ENCODE data around the gene FCRLB. TPM values are rescaled to one million over a fixed set of nuclear protein-coding genes. Genes with fewer than 3 reads are reported as not detected.
"Not testable (repeated sequence)": the region's sequence is repeated elsewhere in the genome, so short reads cannot be mapped to it uniquely, and the experiment has no call there.

The FCRLB gene, protein sequence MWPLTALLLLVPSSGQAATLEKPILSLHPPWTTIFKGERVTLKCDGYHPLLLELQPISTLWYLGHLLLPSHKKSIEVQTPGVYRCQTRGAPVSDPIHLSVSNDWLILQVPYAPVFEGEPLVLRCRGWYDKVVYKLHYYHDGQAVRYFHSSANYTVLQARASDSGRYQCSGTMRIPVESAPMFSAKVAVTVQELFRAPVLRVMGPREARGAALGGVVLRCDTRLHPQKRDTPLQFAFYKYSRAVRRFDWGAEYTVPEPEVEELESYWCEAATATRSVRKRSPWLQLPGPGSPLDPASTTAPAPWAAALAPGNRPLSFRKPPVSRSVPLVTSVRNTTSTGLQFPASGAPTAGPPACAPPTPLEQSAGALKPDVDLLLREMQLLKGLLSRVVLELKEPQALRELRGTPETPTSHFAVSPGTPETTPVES
- total RNA-seq: 0.14 and 0.33 TPM in 2 replicates
- long read RNA-seq: 0 reads

- Mint-ChIP-seq H3K27me3 (peaks cover 45% of the 10 kb centered on the region), H3K9me3 (ENCODE audit: low read depth) (no peaks in the 10 kb centered on the region), H3K4me1 (ENCODE audit: low read depth) (peaks cover 8% of the 10 kb centered on the region), H3K27ac (no peak within 1 kb of the TSS), H3K36me3 (ENCODE audit: insufficient read depth) (no peaks in the 10 kb centered on the region), H3K4me3 (ENCODE audit: low read depth) (no peak within 1 kb of the TSS)
- TF ChIP-seq, protein P1, sequence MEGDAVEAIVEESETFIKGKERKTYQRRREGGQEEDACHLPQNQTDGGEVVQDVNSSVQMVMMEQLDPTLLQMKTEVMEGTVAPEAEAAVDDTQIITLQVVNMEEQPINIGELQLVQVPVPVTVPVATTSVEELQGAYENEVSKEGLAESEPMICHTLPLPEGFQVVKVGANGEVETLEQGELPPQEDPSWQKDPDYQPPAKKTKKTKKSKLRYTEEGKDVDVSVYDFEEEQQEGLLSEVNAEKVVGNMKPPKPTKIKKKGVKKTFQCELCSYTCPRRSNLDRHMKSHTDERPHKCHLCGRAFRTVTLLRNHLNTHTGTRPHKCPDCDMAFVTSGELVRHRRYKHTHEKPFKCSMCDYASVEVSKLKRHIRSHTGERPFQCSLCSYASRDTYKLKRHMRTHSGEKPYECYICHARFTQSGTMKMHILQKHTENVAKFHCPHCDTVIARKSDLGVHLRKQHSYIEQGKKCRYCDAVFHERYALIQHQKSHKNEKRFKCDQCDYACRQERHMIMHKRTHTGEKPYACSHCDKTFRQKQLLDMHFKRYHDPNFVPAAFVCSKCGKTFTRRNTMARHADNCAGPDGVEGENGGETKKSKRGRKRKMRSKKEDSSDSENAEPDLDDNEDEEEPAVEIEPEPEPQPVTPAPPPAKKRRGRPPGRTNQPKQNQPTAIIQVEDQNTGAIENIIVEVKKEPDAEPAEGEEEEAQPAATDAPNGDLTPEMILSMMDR (IDR thresholded peaks at IDR 0.05; ENCODE audit: unreplicated experiment): no peak
- DNase-seq (ENCODE audit: low spot score, unreplicated experiment): no peak
Measured at GRCh38 chr1:161720956-161721737, at the start of gene FCRLB. TSS of gene FCRLB (plus strand) at chr1:161721544. CDS start at chr1:161722673, 1,129 bp downstream.

- DNase-seq (ENCODE audit: low spot score, unreplicated experiment); H3K27me3 Mint-ChIP-seq; H3K27ac Mint-ChIP-seq; H3K9me3 Mint-ChIP-seq (ENCODE audit: low read depth); H3K36me3 Mint-ChIP-seq (ENCODE audit: insufficient read depth); H3K4me3 Mint-ChIP-seq (ENCODE audit: low read depth): not testable (repeated sequence)
- peaks cover 29% of the 10 kb centered on the region for H3K4me1 Mint-ChIP-seq (ENCODE audit: low read depth)
Measured at GRCh38 chr1:161673437-161673836, 47.9 kb upstream of the FCRLB start.

DNA sequence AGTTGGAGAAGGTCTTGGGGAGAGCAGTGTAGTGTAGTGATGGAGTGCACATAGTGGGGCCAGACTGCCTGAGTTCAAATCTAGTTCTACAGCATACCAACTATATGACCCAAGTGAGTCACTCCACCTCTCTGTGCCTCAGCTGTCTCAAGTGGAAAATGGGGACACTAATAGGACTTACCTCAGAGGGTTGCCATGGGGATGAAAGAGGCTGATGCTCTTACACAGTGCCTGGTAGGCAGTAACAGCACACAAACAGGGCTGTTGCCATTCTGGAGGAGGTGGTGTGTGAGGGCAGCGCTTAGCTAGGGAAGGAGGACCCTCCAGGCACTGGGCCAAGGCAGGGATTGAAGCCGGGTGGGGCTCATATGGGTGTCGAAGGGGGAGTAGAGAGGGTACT is 46.9 kb upstream of the FCRLB start:
- not testable (repeated sequence) for H3K27me3 Mint-ChIP-seq; H3K4me3 Mint-ChIP-seq (ENCODE audit: low read depth); H3K36me3 Mint-ChIP-seq (ENCODE audit: insufficient read depth); H3K27ac Mint-ChIP-seq; H3K9me3 Mint-ChIP-seq (ENCODE audit: low read depth); DNase-seq (ENCODE audit: low spot score, unreplicated experiment)
- peaks cover 30% of the 10 kb centered on the region for H3K4me1 Mint-ChIP-seq (ENCODE audit: low read depth)

- H3K36me3 Mint-ChIP-seq (ENCODE audit: insufficient read depth); H3K27ac Mint-ChIP-seq; H3K9me3 Mint-ChIP-seq (ENCODE audit: low read depth); H3K4me3 Mint-ChIP-seq (ENCODE audit: low read depth); H3K27me3 Mint-ChIP-seq; DNase-seq (ENCODE audit: low spot score, unreplicated experiment): not testable (repeated sequence)
- peaks cover 30% of the 10 kb centered on the region for H3K4me1 Mint-ChIP-seq (ENCODE audit: low read depth)
Measured at GRCh38 chr1:161674908-161675307, 46.4 kb upstream of the FCRLB start.

- Mint-ChIP-seq H3K27ac (peak overlapping the region; percentile 87), H3K4me3 (ENCODE audit: low read depth) (no peak overlapping the region), H3K36me3 (ENCODE audit: insufficient read depth) (no peaks in the 10 kb centered on the region), H3K27me3 (no peaks in the 10 kb centered on the region), H3K4me1 (ENCODE audit: low read depth) (peaks cover 28% of the 10 kb centered on the region), H3K9me3 (ENCODE audit: low read depth) (no peaks in the 10 kb centered on the region)
- DNase-seq (ENCODE audit: low spot score, unreplicated experiment): no peak
- TF ChIP-seq, protein P1 (IDR thresholded peaks at IDR 0.05; ENCODE audit: unreplicated experiment): no peak
Measured at GRCh38 chr1:161676441-161676840, 44.9 kb upstream of the FCRLB start.

DNA sequence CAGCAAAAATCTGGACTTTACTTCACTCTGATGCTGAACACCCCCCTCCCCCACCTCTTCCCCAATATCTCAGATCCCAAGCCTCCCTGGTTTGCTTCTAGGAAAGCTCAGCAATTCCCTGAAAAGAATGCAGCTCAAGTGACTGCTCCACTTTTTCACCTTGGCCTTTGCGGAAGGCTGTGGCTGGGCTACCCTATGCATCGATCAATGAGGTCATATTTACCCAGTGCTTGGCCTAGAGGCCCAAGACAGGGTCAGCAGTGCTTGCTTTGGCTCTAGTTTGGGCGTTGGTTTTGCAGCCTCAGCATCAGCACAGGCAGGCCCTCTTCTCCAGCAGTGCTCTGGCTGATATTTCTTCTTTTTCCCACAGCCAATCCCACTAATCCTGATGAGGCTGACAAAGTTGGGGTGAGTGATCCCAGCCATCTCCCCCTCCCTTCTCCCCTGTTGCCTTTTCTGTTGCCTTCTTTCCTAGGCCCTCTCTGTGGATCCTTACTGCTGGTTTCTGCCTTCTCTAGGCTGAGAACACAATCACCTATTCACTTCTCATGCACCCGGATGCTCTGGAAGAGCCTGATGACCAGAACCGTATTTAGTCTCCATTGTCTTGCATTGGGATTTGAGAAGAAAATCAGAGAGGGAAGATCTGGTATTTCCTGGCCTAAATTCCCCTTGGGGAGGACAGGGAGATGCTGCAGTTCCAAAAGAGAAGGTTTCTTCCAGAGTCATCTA is 44.2 kb upstream of the FCRLB start:
- peak overlapping the region; percentile 87 for H3K27ac Mint-ChIP-seq
- peaks cover 2% of the 10 kb centered on the region for H3K27me3 Mint-ChIP-seq
- TF ChIP-seq, protein P1 (IDR thresholded peaks at IDR 0.05; ENCODE audit: unreplicated experiment): no peak
- no peaks in the 10 kb centered on the region for H3K36me3 Mint-ChIP-seq (ENCODE audit: insufficient read depth)
- no peaks in the 10 kb centered on the region for H3K9me3 Mint-ChIP-seq (ENCODE audit: low read depth)
- peaks cover 28% of the 10 kb centered on the region for H3K4me1 Mint-ChIP-seq (ENCODE audit: low read depth)
- peak; percentile 40 for DNase-seq (ENCODE audit: low spot score, unreplicated experiment)
- peak overlapping the region; percentile 6 for H3K4me3 Mint-ChIP-seq (ENCODE audit: low read depth)

All from progenitor cell of endocrine pancreas (in vitro differentiated cells).